Measurements from ENCODE around the gene STOM. TPM values are rescaled to one million over a fixed set of nuclear protein-coding genes. Genes with fewer than 3 reads are reported as not detected.

The STOM gene
- total and polyA plus RNA-seq, 2 donors (not counting 1 experiment from before 2014, with no cell fraction given), result 2.7 to 6.1 TPM

DNA sequence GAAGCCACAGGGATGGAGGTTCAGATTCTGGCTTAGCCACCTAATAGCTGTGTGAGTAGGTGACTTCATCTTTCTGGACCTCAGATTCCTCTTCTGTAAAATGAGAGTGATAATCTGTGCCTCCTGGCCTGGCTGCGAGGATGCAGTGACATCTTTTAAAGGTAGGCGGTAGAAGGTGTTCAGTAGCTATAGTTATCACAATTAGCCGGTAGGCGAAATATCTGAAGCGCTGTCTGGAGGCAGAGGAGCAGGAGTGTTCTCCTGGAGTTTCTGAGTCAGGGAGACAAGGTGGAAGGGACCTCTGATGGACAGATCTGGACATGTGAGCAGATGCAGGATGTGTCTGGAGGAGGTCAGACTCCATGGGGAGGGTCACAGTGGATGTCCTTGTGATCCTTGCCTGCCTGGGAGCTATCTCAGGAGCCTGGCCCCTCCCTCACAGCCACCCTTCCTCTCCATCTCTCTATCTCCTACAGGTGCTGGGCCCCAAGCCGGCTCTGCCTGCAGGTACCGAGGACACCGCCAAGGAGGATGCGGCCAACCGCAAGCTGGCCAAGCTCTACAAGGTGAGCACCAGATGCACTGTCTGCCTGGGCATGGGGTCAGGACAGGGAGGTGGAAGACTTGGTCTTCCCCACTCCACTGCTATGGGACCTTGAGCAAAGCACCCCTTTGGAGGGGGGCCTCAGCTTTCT lies 56.4 kb downstream of the STOM start:
- Histone ChIP-seq H3K79me2 (ENCODE audit: control insufficient read depth, insufficient read depth, low read length) (no peaks in the 10 kb centered on the region), H3K36me3 (replicated peaks in 1 of 2; ENCODE audit: control extremely low read depth in 1 of 2, control insufficient read depth in 1 of 2, extremely low read depth in 1 of 2, insufficient read depth in 2 of 2, low read length in 1 of 2) (peaks cover 0 to 32% of the 10 kb centered on the region in 2 experiments), H3K27me3 (replicated peaks in 1 of 4; ENCODE audit: control extremely low read depth in 1 of 4, control insufficient read depth in 3 of 4, insufficient read depth in 4 of 4, low read length in 3 of 4) (no peaks in the 10 kb centered on the region), H4K20me1 (ENCODE audit: control insufficient read depth, insufficient read depth, low read length, poor library complexity, severe bottlenecking) (no peaks in the 10 kb centered on the region), H2AFZ (ENCODE audit: insufficient read depth, low read depth, low read length, poor library complexity, severe bottlenecking) (no peak overlapping the region), H3K4me2 (replicated peaks; ENCODE audit: low read depth, low read length, poor library complexity, severe bottlenecking) (no peak overlapping the region), H3K4me1 (ENCODE audit: control insufficient read depth in 2 of 2, insufficient read depth in 2 of 2, low read length in 2 of 2) (no peaks in the 10 kb centered on the region), H3K9ac (ENCODE audit: low read length) (no peak overlapping the region), H3K9me3 (ENCODE audit: control extremely low read depth in 1 of 3, control insufficient read depth in 2 of 3, insufficient read depth in 1 of 3, low read length in 2 of 3) (no peaks in the 10 kb centered on the region), H3K4me3 (ENCODE audit: control extremely low read depth in 1 of 5, extremely low read depth in 1 of 5, insufficient read depth in 1 of 5, low read depth in 2 of 5, low read length in 4 of 5) (no peak overlapping the region), H3K27ac (ENCODE audit: low read length in 2 of 2) (no peak overlapping the region)
- ATAC-seq (ENCODE audit: low read depth) (no peak), DNase-seq (no peak)
- Mint-ChIP-seq H3K4me3 (no peak overlapping the region), H3K27me3 (no peaks in the 10 kb centered on the region), H3K4me1 (no peaks in the 10 kb centered on the region), H3K27ac (no peak overlapping the region), H3K9me3 (ENCODE audit: insufficient read depth) (no peaks in the 10 kb centered on the region)
- intact Hi-C loops (cut with micrococcal nuclease), result no loop called here
- CTCF ChIA-PET, result interaction anchor here (1.2 to 11.6 kb wide), 4 partner anchors 24 to 89 kb away, joined by 3 to 371 read pairs (median 4); partner anchors contain the start of gene GSN
- WGBS (ENCODE audit: insufficient coverage), result 98% methylated on average over 10 of the region's 10 CpGs
- POLR2A ChIA-PET, result no interaction called here
- TF ChIP-seq EZH2 (IDR thresholded peaks at IDR 0.05; ENCODE audit: borderline replicate concordance, insufficient read depth, low read depth, low read length, poor library complexity, severe bottlenecking), result no peak
- TF ChIP-seq, protein P1, sequence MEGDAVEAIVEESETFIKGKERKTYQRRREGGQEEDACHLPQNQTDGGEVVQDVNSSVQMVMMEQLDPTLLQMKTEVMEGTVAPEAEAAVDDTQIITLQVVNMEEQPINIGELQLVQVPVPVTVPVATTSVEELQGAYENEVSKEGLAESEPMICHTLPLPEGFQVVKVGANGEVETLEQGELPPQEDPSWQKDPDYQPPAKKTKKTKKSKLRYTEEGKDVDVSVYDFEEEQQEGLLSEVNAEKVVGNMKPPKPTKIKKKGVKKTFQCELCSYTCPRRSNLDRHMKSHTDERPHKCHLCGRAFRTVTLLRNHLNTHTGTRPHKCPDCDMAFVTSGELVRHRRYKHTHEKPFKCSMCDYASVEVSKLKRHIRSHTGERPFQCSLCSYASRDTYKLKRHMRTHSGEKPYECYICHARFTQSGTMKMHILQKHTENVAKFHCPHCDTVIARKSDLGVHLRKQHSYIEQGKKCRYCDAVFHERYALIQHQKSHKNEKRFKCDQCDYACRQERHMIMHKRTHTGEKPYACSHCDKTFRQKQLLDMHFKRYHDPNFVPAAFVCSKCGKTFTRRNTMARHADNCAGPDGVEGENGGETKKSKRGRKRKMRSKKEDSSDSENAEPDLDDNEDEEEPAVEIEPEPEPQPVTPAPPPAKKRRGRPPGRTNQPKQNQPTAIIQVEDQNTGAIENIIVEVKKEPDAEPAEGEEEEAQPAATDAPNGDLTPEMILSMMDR (IDR thresholded peaks at IDR 0.05), result no peak

DNA sequence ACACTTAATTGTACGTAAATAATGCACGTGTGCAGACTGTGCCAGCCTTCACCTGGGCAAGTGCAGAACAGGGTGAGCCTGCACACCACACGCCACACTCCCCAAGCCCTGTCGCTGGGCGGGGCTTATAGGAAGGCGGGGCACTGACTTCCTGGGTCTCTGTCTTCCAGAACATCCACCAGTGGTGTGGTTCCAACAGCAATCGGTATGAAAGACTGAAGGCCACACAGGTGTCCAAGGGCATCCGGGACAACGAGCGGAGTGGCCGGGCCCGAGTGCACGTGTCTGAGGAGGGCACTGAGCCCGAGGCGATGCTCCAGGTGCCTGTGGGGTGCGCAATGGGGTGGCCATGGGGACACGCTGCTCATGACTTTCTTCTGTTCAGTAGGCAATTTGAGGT lies 57.9 kb downstream of the STOM start:
- no peaks in the 10 kb centered on the region for H3K4me1 ChIP-seq (ENCODE audit: control insufficient read depth in 2 of 2, insufficient read depth in 2 of 2, low read length in 2 of 2)
- ChIA-PET CTCF (interaction anchor here (1.2 kb wide), 1 partner anchor 25 kb away, joined by 3 read pairs; no protein-coding TSS in a partner anchor), POLR2A (no interaction called here)
- H3K36me3 ChIP-seq (replicated peaks in 1 of 2; ENCODE audit: control extremely low read depth in 1 of 2, control insufficient read depth in 1 of 2, extremely low read depth in 1 of 2, insufficient read depth in 2 of 2, low read length in 1 of 2), result peaks cover 0 to 32% of the 10 kb centered on the region in 2 experiments
- 98% methylated on average over 15 of the region's 17 CpGs for WGBS (ENCODE audit: insufficient coverage)
- H3K27ac ChIP-seq (ENCODE audit: low read length in 2 of 2), result no peak overlapping the region
- no peaks in the 10 kb centered on the region for H3K9me3 ChIP-seq (ENCODE audit: control extremely low read depth in 1 of 3, control insufficient read depth in 2 of 3, insufficient read depth in 1 of 3, low read length in 2 of 3)
- H4K20me1 ChIP-seq (ENCODE audit: control insufficient read depth, insufficient read depth, low read length, poor library complexity, severe bottlenecking), result no peaks in the 10 kb centered on the region
- H3K4me2 ChIP-seq (replicated peaks; ENCODE audit: low read depth, low read length, poor library complexity, severe bottlenecking), result no peak overlapping the region
- H3K27me3 ChIP-seq (replicated peaks in 1 of 4; ENCODE audit: control extremely low read depth in 1 of 4, control insufficient read depth in 3 of 4, insufficient read depth in 4 of 4, low read length in 3 of 4), result no peaks in the 10 kb centered on the region
- no peaks in the 10 kb centered on the region for H3K79me2 ChIP-seq (ENCODE audit: control insufficient read depth, insufficient read depth, low read length)
- intact Hi-C loops (cut with micrococcal nuclease), result no loop called here
- Mint-ChIP-seq H3K27me3 (no peaks in the 10 kb centered on the region), H3K9me3 (ENCODE audit: insufficient read depth) (no peaks in the 10 kb centered on the region), H3K4me3 (no peak overlapping the region), H3K4me1 (no peaks in the 10 kb centered on the region), H3K27ac (no peak overlapping the region)
- H3K9ac ChIP-seq (ENCODE audit: low read length), result no peak overlapping the region
- H3K4me3 ChIP-seq (ENCODE audit: control extremely low read depth in 1 of 5, extremely low read depth in 1 of 5, insufficient read depth in 1 of 5, low read depth in 2 of 5, low read length in 4 of 5), result no peak overlapping the region
- no peak overlapping the region for H2AFZ ChIP-seq (ENCODE audit: insufficient read depth, low read depth, low read length, poor library complexity, severe bottlenecking)
- ATAC-seq (ENCODE audit: low read depth) (no peak), DNase-seq (no peak)
- TF ChIP-seq EZH2 (IDR thresholded peaks at IDR 0.05; ENCODE audit: borderline replicate concordance, insufficient read depth, low read depth, low read length, poor library complexity, severe bottlenecking), result no peak
- TF ChIP-seq, protein P1 (IDR thresholded peaks at IDR 0.05), result no peak

Measured in B cell (primary cell).